Measurements from ENCODE around the gene SIK2. TPM values are rescaled to one million over a fixed set of nuclear protein-coding genes. Genes with fewer than 3 reads are reported as not detected.
A peak's percentile ranks its signal among the peaks of the same experiment; 100 is the strongest.
"Not testable (repeated sequence)": the region's sequence is repeated elsewhere in the genome, so short reads cannot be mapped to it uniquely, and the experiment has no call there.

Gene SIK2
- total RNA-seq, 1 donor from 2014 or later = 16.3 TPM

GRCh38 chr11:111641339-111642015, 39.2 kb downstream of the SIK2 start:
- TF ChIP-seq CTCF (IDR thresholded peaks at IDR 0.05; ENCODE audit: unreplicated experiment) = no peak
- Mint-ChIP-seq H3K27me3 (ENCODE audit: unreplicated experiment) (peaks cover 4% of the 10 kb centered on the region), H3K36me3 (ENCODE audit: low read depth, unreplicated experiment) (no peaks in the 10 kb centered on the region), H3K9me3 (ENCODE audit: unreplicated experiment) (no peaks in the 10 kb centered on the region), H3K27ac (ENCODE audit: unreplicated experiment) (peak overlapping the region; percentile 72), H3K4me3 (ENCODE audit: unreplicated experiment) (no peak overlapping the region), H3K4me1 (ENCODE audit: unreplicated experiment) (peaks cover 31% of the 10 kb centered on the region)
- DNase-seq (ENCODE audit: low spot score) = no peak

GRCh38 chr11:111642542-111642941, 40.3 kb downstream of the SIK2 start:
- H3K27ac Mint-ChIP-seq (ENCODE audit: unreplicated experiment) = no peak overlapping the region
- H3K4me3 Mint-ChIP-seq (ENCODE audit: unreplicated experiment) = no peak overlapping the region
- H3K36me3 Mint-ChIP-seq (ENCODE audit: low read depth, unreplicated experiment) = no peaks in the 10 kb centered on the region
- no peak for TF ChIP-seq CTCF (IDR thresholded peaks at IDR 0.05; ENCODE audit: unreplicated experiment)
- no peaks in the 10 kb centered on the region for H3K9me3 Mint-ChIP-seq (ENCODE audit: unreplicated experiment)
- H3K27me3 Mint-ChIP-seq (ENCODE audit: unreplicated experiment) = peaks cover 3% of the 10 kb centered on the region
- no peak for DNase-seq (ENCODE audit: low spot score)
- peaks cover 31% of the 10 kb centered on the region for H3K4me1 Mint-ChIP-seq (ENCODE audit: unreplicated experiment)

- Mint-ChIP-seq H3K27me3 (ENCODE audit: unreplicated experiment) (peaks cover 3% of the 10 kb centered on the region), H3K4me3 (ENCODE audit: unreplicated experiment) (no peak overlapping the region), H3K36me3 (ENCODE audit: low read depth, unreplicated experiment) (no peaks in the 10 kb centered on the region), H3K27ac (ENCODE audit: unreplicated experiment) (no peak overlapping the region), H3K9me3 (ENCODE audit: unreplicated experiment) (no peaks in the 10 kb centered on the region), H3K4me1 (ENCODE audit: unreplicated experiment) (peaks cover 23% of the 10 kb centered on the region)
- no peak for DNase-seq (ENCODE audit: low spot score)
- no peak for TF ChIP-seq CTCF (IDR thresholded peaks at IDR 0.05; ENCODE audit: unreplicated experiment)
These were observed 42.7 kb downstream of the SIK2 start for GRCh38 chr11:111644922-111645321.

- Mint-ChIP-seq H3K27me3 (ENCODE audit: unreplicated experiment) (peaks cover 3% of the 10 kb centered on the region), H3K4me1 (ENCODE audit: unreplicated experiment) (peaks cover 18% of the 10 kb centered on the region), H3K4me3 (ENCODE audit: unreplicated experiment) (no peak overlapping the region), H3K36me3 (ENCODE audit: low read depth, unreplicated experiment) (no peaks in the 10 kb centered on the region), H3K9me3 (ENCODE audit: unreplicated experiment) (no peaks in the 10 kb centered on the region), H3K27ac (ENCODE audit: unreplicated experiment) (no peak overlapping the region)
- DNase-seq (ENCODE audit: low spot score) = no peak
- TF ChIP-seq CTCF (IDR thresholded peaks at IDR 0.05; ENCODE audit: unreplicated experiment) = no peak
These were observed 43.5 kb downstream of the SIK2 start for GRCh38 chr11:111645657-111646316.

- not testable (repeated sequence) for H3K27me3 Mint-ChIP-seq (ENCODE audit: unreplicated experiment); H3K4me1 Mint-ChIP-seq (ENCODE audit: unreplicated experiment); H3K9me3 Mint-ChIP-seq (ENCODE audit: unreplicated experiment); H3K4me3 Mint-ChIP-seq (ENCODE audit: unreplicated experiment); DNase-seq (ENCODE audit: low spot score); H3K27ac Mint-ChIP-seq (ENCODE audit: unreplicated experiment); H3K36me3 Mint-ChIP-seq (ENCODE audit: low read depth, unreplicated experiment)
These were observed 49.1 kb downstream of the SIK2 start for GRCh38 chr11:111651336-111651735.

Data from endothelial cell (in vitro differentiated cells).